HG03442 (cell line): Measurements from ENCODE around the gene PRSS56.

Source experiments
- ATAC-seq: cut with Tn5 transposase; IDR thresholded peaks from one replicate; pipeline ENCODE4 v1.9.1; 2021; ENCODE audit warnings: mild to moderate bottlenecking, moderate library complexity; ENCODE audit not compliant: unreplicated experiment

Gene PRSS56

GRCh38 chr2:232486558-232487384, 33.4 kb upstream of the PRSS56 start:
- no peak for ATAC-seq

DNA sequence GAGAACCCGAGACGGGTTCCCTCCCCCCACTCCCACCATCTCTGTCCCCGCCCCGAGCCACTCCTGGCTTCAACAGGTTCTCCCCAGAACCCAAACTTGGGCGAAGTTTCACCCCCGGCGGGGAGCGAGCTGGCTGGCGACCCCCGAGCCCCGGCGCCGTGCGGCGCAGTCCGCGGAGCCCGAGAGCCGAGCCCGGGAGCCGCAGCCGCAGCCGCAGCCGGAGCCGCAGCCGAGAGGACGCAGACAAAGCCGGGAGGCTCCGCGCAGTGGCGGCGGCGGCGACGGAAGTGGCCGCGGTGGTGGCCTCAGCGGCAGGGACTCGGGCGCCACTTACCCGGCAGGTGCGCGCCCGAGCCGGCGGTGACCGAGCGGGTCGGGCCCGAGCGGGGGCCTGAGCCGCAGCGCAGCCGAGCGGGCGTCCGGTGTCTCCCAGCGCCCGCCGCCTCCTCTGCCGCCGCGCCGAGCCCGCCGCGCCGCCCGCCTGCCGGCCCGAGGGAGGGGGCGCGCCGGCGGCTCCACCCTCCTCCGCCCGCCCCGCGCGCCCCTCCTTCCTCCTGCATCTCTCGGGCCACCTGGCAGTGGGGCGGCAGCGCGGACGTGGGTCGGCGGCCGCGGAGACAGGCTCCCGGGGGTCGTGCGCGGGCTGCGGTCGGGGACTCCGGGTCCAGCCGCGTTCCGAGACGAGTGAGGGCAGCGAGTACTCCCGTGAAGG, 32.6 kb upstream of the PRSS56 start, which contains the start of gene ECEL1:
Gene ECEL1 (minus strand): TSS at position 450 of the 712 bp plus-strand sequence. CDS start 1,181 bp downstream, outside the sequence.
- no peak for ATAC-seq

DNA sequence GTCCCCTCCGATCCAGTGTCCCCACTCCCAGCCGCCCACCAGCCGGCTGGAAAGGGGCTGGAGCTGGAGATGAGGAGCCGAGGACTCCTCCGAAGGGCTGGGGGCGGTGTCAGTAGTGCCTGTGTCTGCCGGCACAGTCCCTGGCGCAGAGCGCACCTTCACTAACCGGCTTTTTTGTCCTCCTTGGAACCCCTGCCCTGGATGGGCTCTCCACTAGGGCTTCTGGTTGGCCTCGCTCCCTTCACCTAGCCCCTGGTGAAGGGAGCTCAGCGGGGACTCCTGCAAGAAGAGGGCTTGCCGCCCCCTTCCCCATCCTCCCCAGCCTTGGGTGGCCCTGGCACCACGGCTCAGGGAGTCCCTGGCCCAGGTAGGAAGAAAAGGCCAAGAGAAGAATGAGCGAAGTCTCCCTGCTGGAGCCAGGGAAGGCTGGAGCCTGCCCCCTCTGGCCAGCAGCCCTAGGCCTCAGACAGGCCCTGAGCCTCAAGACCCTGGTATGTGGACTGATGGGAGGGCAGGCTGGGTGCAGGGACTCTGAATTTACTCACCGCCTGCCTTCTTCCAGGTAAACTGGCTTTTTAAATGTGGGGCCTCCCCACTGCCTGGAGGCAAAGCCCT, 32.0 kb upstream of the PRSS56 start:
- ATAC-seq = no peak

- no peak for ATAC-seq
Measured at GRCh38 chr2:232488721-232489300, 31.4 kb upstream of the PRSS56 start.

GRCh38 chr2:232489516-232490220, 30.5 kb upstream of the PRSS56 start:
- no peak for ATAC-seq

GRCh38 chr2:232490221-232491138, 29.7 kb upstream of the PRSS56 start:
- no peak for ATAC-seq

- no peak for ATAC-seq
Measured at GRCh38 chr2:232491139-232491780, 28.9 kb upstream of the PRSS56 start.

- ATAC-seq = no peak
Measured at GRCh38 chr2:232492236-232492848, 27.8 kb upstream of the PRSS56 start.

DNA sequence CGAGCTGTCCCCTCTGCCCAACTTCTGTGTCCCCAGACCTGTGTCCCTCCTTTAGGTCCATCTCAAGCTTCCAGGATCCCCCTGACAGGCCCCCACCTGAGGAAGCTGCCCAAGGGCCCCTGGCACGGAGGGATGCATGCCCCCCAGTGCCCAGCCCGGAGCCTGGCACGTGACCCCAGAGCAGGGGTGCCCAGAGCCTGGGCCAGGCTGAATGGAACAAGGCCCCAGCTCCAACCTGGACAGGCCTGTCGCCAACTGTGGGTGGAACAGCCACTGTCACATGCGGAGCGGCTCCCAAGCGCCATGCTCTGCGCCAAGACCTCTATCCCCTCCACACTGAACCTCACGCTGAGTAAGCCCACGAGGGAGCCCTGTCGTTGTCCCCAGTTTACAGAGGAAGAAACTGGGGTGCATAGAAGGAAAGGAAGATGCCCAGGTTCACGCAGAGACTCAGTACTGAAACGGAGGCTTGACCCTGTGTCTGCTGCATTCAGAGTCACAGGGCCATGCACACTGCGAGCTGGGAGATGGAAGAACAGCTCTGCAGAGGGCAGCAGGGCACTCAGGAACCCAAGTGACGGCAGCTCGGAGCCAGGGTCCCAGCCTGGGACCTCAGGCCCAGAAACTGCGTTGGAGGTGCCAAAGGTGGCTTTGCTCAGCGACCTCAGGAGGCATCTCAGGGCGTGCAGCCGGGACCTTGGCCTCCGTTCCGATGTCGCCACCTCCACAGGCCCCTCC, 27.1 kb upstream of the PRSS56 start:
- no peak for ATAC-seq

- no peak for ATAC-seq
Measured at GRCh38 chr2:232493701-232494474, 26.3 kb upstream of the PRSS56 start.

GRCh38 chr2:232494542-232494941, 25.6 kb upstream of the PRSS56 start:
- no peak for ATAC-seq

DNA sequence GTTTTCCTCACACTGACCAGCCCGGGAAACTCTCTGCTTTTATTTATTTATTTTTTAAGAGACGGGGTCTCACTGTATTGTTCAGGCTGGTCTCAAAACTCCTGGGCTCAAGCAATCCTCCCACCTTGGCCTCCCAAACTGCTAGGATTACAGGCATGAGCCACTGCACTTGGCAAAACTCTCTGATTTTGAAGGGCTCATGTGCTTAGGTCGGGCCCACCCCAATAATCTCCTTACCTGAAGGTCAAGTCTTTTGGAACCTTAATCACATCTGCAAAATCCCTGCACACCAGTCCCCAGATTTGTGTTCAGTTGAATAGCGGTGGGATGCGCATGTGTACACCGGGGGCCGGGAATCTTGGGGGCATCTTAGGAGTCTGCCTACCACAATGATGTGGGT, 24.9 kb upstream of the PRSS56 start:
- no peak for ATAC-seq

- no peak for ATAC-seq
Measured at GRCh38 chr2:232496501-232497270, 23.5 kb upstream of the PRSS56 start.

- no peak for ATAC-seq
Measured at GRCh38 chr2:232497348-232497747, 22.8 kb upstream of the PRSS56 start.

- no peak for ATAC-seq
Measured at GRCh38 chr2:232498452-232498851, 21.7 kb upstream of the PRSS56 start.

DNA sequence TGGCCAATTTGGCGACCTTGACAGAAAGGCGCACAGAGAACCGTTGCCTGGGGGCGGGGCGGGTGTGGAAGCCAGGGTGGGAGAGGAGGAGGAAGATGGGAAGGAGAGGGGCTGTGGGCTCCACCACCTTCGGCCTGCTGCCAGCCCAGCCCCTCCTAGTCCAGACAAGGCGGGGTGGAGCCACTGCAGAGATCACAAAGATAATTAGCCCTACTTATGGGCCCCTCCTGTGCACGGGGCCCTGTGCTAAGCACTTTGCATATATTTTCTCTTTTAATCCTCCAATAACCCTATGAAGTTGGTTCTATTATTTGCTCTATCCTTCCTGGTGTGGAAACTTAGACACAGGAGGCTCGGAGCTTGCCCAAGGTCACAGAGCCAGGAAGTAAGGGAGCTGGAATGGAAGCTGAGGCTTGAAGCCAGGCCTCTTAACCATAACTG, 18.8 kb upstream of the PRSS56 start:
- ATAC-seq = no peak
